Astrocyte of the spinal cord (primary cell): Measurements from ENCODE around the gene PTBP3.
"Not testable (repeated sequence)": the region's sequence is repeated elsewhere in the genome, so short reads cannot be mapped to it uniquely, and the experiment has no call there.

Source experiments
- DNase-seq: peaks from one replicate; pipeline ENCODE4 v3.0.0; 2011; ENCODE audit warnings: low read depth, low spot score
- H3K4me3 ChIP-seq: 2 replicates; pipeline ENCODE4 v1.5.1; 2011; ENCODE audit warnings: low read depth, mild to moderate bottlenecking, low read length, moderate library complexity
- in situ Hi-C: cut with HindIII; loops from 2 replicates; pipeline ENCODE4 v1.10.0; 2017; ENCODE audit warnings: low sequenced_read_pairs
- TF ChIP-seq, protein P1 (sequence below): IDR thresholded peaks from 2 replicates; pipeline ENCODE4 v1.5.1; 2012; ENCODE audit warnings: low read depth, mild to moderate bottlenecking, low read length, inconsistent platforms

PTBP3 gene

DNA sequence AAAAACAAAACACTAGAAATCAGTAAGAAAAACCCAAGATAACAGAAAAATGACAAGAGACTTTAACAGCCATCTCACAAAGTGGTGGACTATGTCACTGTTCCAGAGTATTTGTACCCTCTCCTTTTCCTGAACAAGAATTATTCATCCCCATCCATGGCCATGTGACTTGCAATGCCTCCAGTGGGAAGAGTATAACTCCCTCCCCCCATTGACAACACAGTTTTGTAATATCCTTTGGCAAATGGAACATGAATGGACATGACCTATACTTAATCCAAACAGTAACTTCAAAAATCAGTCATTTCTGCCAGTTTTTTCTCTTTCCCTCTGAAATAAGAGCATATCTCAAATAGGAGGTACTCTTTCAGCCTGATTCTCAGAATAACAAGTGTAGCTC, 33.9 kb downstream of the PTBP3 start:
- H3K4me3 ChIP-seq, result no peak overlapping the region
- DNase-seq, result peak; percentile 35
- in situ Hi-C loops, result no loop called here
- TF ChIP-seq, protein P1, sequence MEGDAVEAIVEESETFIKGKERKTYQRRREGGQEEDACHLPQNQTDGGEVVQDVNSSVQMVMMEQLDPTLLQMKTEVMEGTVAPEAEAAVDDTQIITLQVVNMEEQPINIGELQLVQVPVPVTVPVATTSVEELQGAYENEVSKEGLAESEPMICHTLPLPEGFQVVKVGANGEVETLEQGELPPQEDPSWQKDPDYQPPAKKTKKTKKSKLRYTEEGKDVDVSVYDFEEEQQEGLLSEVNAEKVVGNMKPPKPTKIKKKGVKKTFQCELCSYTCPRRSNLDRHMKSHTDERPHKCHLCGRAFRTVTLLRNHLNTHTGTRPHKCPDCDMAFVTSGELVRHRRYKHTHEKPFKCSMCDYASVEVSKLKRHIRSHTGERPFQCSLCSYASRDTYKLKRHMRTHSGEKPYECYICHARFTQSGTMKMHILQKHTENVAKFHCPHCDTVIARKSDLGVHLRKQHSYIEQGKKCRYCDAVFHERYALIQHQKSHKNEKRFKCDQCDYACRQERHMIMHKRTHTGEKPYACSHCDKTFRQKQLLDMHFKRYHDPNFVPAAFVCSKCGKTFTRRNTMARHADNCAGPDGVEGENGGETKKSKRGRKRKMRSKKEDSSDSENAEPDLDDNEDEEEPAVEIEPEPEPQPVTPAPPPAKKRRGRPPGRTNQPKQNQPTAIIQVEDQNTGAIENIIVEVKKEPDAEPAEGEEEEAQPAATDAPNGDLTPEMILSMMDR, result no peak

DNA sequence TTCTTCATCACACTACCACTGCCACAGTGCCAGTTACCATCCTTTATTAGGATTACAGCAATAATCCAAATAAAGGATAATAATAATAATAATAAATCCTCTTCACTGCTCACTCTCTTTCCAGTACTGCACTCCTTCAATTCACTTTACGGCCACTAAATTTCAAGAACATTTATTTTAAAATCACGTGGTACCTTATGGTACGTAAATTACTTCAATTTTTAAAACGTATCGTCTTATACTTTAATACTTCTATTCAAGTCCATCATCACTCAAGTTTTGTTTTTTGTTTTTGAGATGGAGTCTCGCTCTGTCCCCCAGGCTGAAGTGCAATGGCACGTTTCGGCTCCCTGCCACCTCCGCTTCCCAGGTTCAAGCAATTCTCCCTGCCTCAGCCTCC, 36.5 kb downstream of the PTBP3 start:
- TF ChIP-seq, protein P1, result no peak
- in situ Hi-C loops, result no loop called here
- DNase-seq, result no peak
- H3K4me3 ChIP-seq, result no peak overlapping the region

DNA sequence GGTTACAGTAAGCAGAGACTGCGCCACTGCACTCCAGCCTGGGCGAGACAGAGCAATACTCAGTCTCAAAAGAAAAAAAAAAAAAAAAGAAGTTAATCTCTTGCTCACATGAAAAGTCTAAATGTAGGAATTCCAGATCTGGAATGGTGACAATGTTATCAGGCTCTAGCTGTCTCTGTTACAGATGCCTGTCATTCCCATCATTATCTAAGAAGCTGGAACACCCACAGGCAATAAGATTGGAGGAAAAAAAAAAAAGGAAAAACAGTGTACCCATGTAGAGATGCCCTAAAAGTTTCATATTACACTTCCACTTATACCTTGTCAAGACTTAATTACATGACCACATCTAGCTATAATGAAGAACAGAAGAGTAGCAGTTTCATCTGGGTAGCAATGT, 38.2 kb downstream of the PTBP3 start:
- H3K4me3 ChIP-seq, result no peak overlapping the region
- TF ChIP-seq, protein P1, result no peak
- DNase-seq, result no peak
- in situ Hi-C loops, result no loop called here

- H3K4me3 ChIP-seq, result no peak overlapping the region
- TF ChIP-seq, protein P1, result no peak
- DNase-seq, result peak; percentile 43
- in situ Hi-C loops, result no loop called here
These were observed 45.4 kb downstream of the PTBP3 start for GRCh38 chr9:112288029-112288428.

- in situ Hi-C loops, result no loop called here
- H3K4me3 ChIP-seq, result no peak overlapping the region
- TF ChIP-seq, protein P1, result no peak
- no peak for DNase-seq
These were observed 46.5 kb downstream of the PTBP3 start for GRCh38 chr9:112286926-112287325.

- DNase-seq, result no peak
- in situ Hi-C loops, result no loop called here
- H3K4me3 ChIP-seq, result no peak overlapping the region
- TF ChIP-seq, protein P1, result no peak
These were observed 48.4 kb downstream of the PTBP3 start for GRCh38 chr9:112285056-112285455.

DNA sequence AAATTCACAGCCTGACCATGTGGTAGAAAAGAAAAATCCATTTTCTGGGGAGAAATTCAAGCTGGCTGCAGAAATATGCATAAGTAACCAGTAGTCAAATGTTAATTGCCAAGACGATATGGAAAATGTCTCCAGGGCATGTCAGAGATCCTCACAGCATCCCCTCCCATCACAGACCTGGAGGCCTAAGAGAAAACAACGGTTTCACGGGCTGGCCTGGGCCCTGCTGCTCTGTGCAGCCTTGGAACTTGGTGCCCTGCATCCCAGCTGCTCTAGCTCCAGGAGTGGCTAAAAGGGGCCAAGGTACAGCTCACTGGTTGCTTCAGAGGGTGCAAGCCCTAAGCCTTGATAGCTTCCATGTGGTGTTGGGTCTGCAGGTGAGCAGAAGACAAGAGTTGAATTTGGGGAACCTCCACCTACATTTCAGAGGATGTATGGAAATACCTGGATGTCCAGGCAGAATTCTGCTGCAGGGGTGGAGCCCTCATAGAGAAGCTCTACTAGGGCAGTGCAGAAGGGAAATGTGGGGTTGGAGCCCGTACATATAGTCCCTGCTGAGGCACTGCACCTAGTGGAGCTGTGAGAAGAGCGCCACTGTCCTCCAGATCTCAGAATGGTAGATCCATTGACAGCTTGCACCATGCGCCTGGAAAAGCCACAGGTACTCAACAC, 49.7 kb downstream of the PTBP3 start:
- TF ChIP-seq, protein P1, result no peak
- no peak overlapping the region for H3K4me3 ChIP-seq
- DNase-seq, result no peak
- in situ Hi-C loops, result no loop called here

GRCh38 chr9:112282841-112283240, 50.6 kb downstream of the PTBP3 start:
- DNase-seq, H3K4me3 ChIP-seq, in situ Hi-C loops: not testable (repeated sequence)
